Measurements from ENCODE around the gene HTRA3. TPM values are rescaled to one million over a fixed set of nuclear protein-coding genes. Genes with fewer than 3 reads are reported as not detected.

The HTRA3 gene
- total RNA-seq, 2 donors from 2014 or later = 6.0 to 18.9 TPM

DNA sequence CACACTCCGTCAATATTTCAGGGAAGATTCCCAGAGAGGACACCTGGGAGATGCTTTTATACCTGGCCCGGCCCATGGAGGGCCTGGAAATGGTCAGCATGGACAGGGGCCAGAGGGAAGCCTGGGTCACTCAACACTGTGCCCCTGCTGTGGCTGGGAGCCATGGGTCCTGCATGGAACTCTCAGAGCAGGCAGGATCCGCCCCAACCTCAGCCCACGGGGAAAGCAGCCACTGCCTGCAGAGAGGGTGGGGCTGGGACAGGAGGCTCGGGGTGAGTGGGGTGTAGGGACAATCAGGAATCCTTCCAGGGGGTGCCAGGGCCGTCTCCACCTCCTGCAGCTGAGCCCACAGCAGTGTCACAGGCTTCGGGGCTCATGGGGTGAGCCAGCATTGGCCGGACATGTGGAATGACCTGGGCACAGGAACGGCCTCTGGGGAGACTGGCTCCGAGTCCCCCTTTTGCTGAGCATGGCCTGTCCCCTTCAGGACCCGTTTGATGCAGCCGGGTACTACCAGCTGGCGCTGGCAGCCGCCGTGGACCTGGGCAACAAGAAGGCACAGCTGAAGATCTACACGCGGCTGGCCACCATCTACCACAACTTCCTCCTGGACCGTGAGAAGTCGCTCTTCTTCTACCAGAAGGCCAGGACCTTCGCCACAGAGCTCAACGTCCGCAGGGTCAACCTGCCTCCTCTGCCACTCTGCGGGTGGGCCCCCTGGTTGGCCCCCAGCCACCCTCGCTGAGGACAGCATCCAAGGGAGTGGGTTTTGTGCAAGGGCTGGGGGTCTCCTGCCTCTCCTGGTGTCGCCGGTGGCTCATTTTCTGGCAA is 29.1 kb upstream of the HTRA3 start:
- Histone ChIP-seq H3K4me3 (no peak overlapping the region), H3K4me1 (replicated peaks) (no peaks in the 10 kb centered on the region), H3K27me3 (replicated peaks; ENCODE audit: insufficient read depth) (no peaks in the 10 kb centered on the region), H3K27ac (no peak overlapping the region), H3K36me3 (no peaks in the 10 kb centered on the region), H3K9me3 (no peaks in the 10 kb centered on the region)
- WGBS = 80% methylated on average over 26 of the region's 26 CpGs
- no peak for DNase-seq (ENCODE audit: low spot score)
- intact Hi-C loops (cut with DNase I) = loop anchor here (5.0 kb wide), 1 partner anchor 352 kb away; the partner anchor contains the start of gene CPZ
- no peak for TF ChIP-seq POLR2AphosphoS5 (IDR thresholded peaks at IDR 0.05)
- TF ChIP-seq POLR2A (IDR thresholded peaks at IDR 0.05) = no peak
- TF ChIP-seq, protein P1, sequence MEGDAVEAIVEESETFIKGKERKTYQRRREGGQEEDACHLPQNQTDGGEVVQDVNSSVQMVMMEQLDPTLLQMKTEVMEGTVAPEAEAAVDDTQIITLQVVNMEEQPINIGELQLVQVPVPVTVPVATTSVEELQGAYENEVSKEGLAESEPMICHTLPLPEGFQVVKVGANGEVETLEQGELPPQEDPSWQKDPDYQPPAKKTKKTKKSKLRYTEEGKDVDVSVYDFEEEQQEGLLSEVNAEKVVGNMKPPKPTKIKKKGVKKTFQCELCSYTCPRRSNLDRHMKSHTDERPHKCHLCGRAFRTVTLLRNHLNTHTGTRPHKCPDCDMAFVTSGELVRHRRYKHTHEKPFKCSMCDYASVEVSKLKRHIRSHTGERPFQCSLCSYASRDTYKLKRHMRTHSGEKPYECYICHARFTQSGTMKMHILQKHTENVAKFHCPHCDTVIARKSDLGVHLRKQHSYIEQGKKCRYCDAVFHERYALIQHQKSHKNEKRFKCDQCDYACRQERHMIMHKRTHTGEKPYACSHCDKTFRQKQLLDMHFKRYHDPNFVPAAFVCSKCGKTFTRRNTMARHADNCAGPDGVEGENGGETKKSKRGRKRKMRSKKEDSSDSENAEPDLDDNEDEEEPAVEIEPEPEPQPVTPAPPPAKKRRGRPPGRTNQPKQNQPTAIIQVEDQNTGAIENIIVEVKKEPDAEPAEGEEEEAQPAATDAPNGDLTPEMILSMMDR (IDR thresholded peaks at IDR 0.05) = no peak

GRCh38 chr4:8241211-8241779 is 28.3 kb upstream of the HTRA3 start:
- intact Hi-C loops (cut with DNase I) = loop anchor here (5.0 kb wide), 1 partner anchor 351 kb away; the partner anchor contains the start of gene CPZ

GRCh38 chr4:8241895-8242696 is 27.5 kb upstream of the HTRA3 start:
- no peak for TF ChIP-seq POLR2A (IDR thresholded peaks at IDR 0.05)
- TF ChIP-seq POLR2AphosphoS5 (IDR thresholded peaks at IDR 0.05) = peak; percentile 69
- TF ChIP-seq, protein P1 (IDR thresholded peaks at IDR 0.05) = peak; percentile 96 to 99 (median 97)
- intact Hi-C loops (cut with DNase I) = loop anchor here (1.0 to 5.0 kb wide), 2 partner anchors 161 to 350 kb away; partner anchors contain the start of gene CPZ

More at GRCh38 chr4:8241211-8241779, 28.3 kb upstream of the HTRA3 start:
- Histone ChIP-seq H3K27me3 (replicated peaks; ENCODE audit: insufficient read depth) (no peaks in the 10 kb centered on the region), H3K4me1 (replicated peaks) (no peaks in the 10 kb centered on the region), H3K9me3 (no peaks in the 10 kb centered on the region), H3K36me3 (no peaks in the 10 kb centered on the region), H3K4me3 (no peak overlapping the region), H3K27ac (no peak overlapping the region)
- TF ChIP-seq POLR2A (IDR thresholded peaks at IDR 0.05) (no peak), POLR2AphosphoS5 (IDR thresholded peaks at IDR 0.05) (no peak)
- TF ChIP-seq, protein P1 (IDR thresholded peaks at IDR 0.05) = no peak
- WGBS = 91% methylated on average over 14 of the region's 14 CpGs
- no peak for DNase-seq (ENCODE audit: low spot score)

DNA sequence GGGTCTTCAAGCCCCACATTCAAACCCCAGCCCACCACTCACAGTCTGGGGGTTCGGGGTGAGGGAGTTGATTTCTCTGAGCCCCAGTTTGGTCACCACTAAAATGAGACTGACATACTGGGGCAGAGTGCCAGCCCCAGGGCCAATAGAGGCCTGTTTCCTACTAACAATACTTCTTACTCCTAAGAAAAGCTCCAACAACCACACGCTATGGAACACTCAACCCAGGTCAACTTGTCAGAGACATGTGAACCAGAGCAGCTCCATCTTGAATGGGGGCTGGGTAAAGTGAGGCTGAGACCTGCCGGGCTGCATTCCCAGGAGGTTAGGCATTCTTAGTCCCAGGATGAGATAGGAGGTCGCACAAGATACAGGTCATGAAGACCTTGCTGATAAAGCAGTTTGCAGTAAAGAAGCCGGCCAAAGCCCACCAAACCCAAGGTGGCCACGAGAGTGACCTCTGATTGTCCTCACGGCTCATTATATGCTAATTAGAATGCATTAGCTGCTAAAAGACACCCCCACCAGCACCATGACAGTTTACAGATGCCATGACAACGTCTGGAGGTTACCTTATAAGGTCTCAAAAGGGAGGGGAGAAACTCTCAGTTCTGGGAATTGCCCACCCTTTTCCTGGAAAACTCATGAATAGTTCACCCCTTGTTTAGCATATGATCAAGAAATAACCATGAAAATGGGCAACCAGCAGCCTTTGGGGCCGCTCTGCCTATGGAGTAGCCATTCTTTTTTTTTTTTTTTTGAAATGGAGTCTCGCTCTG is 26.6 kb upstream of the HTRA3 start:
- Histone ChIP-seq H3K27me3 (replicated peaks; ENCODE audit: insufficient read depth) (no peaks in the 10 kb centered on the region), H3K36me3 (no peaks in the 10 kb centered on the region), H3K4me3 (no peak overlapping the region), H3K9me3 (no peaks in the 10 kb centered on the region), H3K27ac (no peak overlapping the region), H3K4me1 (replicated peaks) (no peaks in the 10 kb centered on the region)
- 81% methylated on average over 10 of the region's 10 CpGs for WGBS
- intact Hi-C loops (cut with DNase I) = loop anchor here (1.0 to 5.0 kb wide), 2 partner anchors 160 to 349 kb away; partner anchors contain the start of gene CPZ
- TF ChIP-seq POLR2AphosphoS5 (IDR thresholded peaks at IDR 0.05) = no peak
- no peak for TF ChIP-seq POLR2A (IDR thresholded peaks at IDR 0.05)
- TF ChIP-seq, protein P1 (IDR thresholded peaks at IDR 0.05) = no peak
- DNase-seq (ENCODE audit: low spot score) = no peak

More at GRCh38 chr4:8241895-8242696, 27.5 kb upstream of the HTRA3 start:
- Histone ChIP-seq H3K27me3 (replicated peaks; ENCODE audit: insufficient read depth) (no peaks in the 10 kb centered on the region), H3K4me1 (replicated peaks) (no peaks in the 10 kb centered on the region), H3K27ac (no peak overlapping the region), H3K9me3 (no peaks in the 10 kb centered on the region), H3K36me3 (no peaks in the 10 kb centered on the region), H3K4me3 (no peak overlapping the region)
- peak; percentile 70 for DNase-seq (ENCODE audit: low spot score)
- 21% methylated on average over 28 of the region's 29 CpGs for WGBS
